ENCODE results near the gene RRAS2.

Gene RRAS2

DNA sequence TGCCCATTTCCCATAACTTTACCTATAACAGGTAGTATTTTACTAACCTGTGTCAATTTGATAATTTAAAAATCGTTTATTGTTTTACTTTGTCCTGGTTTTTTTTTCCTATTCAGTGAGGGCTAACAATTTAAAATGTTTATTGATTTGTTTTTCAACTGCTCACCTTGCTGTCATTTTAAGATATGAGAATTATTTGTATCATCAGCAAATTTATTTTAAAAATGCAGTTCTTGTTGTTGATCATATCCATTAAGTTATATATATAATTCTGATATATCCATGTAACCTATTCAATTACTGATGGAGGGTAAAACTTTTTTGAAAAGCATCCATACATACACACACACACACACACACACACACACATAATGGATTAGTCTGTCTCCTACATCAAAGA lies 24.8 kb downstream of the RRAS2 start:
- TF ChIP-seq, protein P1, sequence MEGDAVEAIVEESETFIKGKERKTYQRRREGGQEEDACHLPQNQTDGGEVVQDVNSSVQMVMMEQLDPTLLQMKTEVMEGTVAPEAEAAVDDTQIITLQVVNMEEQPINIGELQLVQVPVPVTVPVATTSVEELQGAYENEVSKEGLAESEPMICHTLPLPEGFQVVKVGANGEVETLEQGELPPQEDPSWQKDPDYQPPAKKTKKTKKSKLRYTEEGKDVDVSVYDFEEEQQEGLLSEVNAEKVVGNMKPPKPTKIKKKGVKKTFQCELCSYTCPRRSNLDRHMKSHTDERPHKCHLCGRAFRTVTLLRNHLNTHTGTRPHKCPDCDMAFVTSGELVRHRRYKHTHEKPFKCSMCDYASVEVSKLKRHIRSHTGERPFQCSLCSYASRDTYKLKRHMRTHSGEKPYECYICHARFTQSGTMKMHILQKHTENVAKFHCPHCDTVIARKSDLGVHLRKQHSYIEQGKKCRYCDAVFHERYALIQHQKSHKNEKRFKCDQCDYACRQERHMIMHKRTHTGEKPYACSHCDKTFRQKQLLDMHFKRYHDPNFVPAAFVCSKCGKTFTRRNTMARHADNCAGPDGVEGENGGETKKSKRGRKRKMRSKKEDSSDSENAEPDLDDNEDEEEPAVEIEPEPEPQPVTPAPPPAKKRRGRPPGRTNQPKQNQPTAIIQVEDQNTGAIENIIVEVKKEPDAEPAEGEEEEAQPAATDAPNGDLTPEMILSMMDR (IDR thresholded peaks at IDR 0.05; ENCODE audit: extremely low read depth, insufficient read depth, missing control alignments), result no peak
- in situ Hi-C loops (cut with MboI; ENCODE audit: low pct_unique_long_range_greater_than_20kb, low sequenced_read_pairs, unreplicated experiment), result no loop called here
- DNase-seq (ENCODE audit: low spot score), result no peak

DNA sequence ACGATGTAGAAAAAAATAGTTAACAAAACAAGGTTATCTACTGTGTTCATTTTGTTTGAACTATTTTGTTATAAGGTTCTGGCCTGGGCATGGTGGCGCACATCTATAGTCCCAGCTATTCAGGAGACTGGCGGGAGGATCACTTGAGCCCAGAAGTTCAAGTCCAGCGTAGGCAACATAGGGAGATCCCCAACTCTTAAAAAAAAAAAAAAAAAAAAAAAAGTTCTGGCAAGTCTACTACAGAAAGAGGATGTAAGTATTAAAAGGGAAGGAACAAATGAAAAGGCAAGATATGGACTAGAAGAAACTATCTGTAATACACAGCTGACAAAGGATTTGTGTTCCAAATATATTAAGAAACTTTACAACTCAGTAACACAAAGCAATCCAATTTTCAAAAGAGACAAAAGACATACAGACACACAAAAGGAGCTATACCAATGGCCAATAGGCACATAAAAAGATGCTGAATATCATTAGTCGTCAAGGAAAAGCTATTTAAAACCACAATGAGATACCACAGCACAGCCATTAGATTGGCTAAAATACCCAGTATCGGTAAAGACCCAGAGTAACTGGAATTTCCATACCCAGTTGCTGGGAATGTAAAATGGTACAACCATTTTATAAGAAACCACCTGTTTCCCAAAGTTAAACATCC lies 27.4 kb downstream of the RRAS2 start:
- in situ Hi-C loops (cut with MboI; ENCODE audit: low pct_unique_long_range_greater_than_20kb, low sequenced_read_pairs, unreplicated experiment), result no loop called here
- TF ChIP-seq, protein P1 (IDR thresholded peaks at IDR 0.05; ENCODE audit: extremely low read depth, insufficient read depth, missing control alignments), result no peak
- no peak for DNase-seq (ENCODE audit: low spot score)

DNA sequence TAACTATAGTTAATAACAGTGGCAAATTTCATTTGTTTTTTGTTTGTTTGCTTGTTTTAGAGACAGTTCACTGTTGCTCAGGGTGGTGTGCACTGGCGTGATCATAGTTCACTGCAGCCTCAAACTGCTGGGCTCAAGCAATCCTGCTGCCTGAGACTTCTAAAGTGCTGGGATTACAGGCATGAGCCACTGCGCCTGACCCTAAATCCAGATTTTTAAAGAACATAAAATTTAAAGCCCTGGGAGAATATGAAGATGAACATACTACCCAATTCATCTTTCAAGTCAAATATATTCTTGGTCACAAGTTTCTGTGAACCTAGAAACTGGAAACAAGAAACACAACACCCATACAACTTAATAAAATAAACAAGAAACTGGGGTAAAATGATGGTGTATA lies 28.1 kb downstream of the RRAS2 start:
- no peak for DNase-seq (ENCODE audit: low spot score)
- TF ChIP-seq, protein P1 (IDR thresholded peaks at IDR 0.05; ENCODE audit: extremely low read depth, insufficient read depth, missing control alignments), result no peak

DNA sequence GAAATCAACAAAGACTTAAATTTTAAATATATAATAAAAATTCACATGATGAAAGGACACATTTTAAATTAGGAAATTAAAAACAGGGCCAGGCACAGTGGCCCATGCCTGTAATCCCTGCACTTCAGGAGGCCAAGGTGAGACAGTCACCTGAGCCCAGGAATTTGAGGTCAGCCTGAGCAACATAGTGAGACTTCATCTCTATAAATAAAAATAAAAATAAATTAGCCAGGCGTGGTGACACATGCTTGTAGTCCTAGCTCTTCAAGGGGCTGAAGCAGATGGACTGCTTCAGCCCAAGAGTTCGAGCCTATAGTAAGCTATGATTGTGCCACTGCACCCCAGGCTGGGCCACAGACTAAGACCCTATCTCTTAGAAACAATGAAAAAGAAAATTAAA lies 29.3 kb downstream of the RRAS2 start:
- TF ChIP-seq, protein P1 (IDR thresholded peaks at IDR 0.05; ENCODE audit: extremely low read depth, insufficient read depth, missing control alignments), result no peak
- in situ Hi-C loops (cut with MboI; ENCODE audit: low pct_unique_long_range_greater_than_20kb, low sequenced_read_pairs, unreplicated experiment), result no loop called here

More for the DNA sequence above, 28.1 kb downstream of the RRAS2 start:
- in situ Hi-C loops (cut with MboI; ENCODE audit: low pct_unique_long_range_greater_than_20kb, low sequenced_read_pairs, unreplicated experiment), result no loop called here

DNA sequence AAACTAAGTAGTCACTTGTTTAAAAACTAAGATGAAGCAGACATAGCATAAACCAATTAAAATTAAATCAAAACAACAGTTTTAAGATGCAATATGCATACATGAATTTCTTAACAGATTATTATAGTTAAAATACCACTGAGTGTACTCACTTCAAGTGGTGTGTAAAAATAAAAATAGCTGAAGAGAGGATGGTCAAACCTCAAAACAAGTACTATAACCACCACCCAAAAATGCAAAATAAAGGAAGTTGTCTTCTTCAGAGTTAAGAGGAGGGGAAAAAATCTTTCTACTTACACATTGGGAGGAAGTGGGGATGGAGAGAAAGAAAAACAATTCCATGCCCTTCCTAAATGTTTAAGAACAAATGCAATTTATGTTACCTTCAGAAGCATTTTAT lies 31.9 kb downstream of the RRAS2 start:
- TF ChIP-seq, protein P1 (IDR thresholded peaks at IDR 0.05; ENCODE audit: extremely low read depth, insufficient read depth, missing control alignments), result no peak
- in situ Hi-C loops (cut with MboI; ENCODE audit: low pct_unique_long_range_greater_than_20kb, low sequenced_read_pairs, unreplicated experiment), result no loop called here
- no peak for DNase-seq (ENCODE audit: low spot score)

More for the DNA sequence above, 29.3 kb downstream of the RRAS2 start:
- DNase-seq (ENCODE audit: low spot score), result no peak

DNA sequence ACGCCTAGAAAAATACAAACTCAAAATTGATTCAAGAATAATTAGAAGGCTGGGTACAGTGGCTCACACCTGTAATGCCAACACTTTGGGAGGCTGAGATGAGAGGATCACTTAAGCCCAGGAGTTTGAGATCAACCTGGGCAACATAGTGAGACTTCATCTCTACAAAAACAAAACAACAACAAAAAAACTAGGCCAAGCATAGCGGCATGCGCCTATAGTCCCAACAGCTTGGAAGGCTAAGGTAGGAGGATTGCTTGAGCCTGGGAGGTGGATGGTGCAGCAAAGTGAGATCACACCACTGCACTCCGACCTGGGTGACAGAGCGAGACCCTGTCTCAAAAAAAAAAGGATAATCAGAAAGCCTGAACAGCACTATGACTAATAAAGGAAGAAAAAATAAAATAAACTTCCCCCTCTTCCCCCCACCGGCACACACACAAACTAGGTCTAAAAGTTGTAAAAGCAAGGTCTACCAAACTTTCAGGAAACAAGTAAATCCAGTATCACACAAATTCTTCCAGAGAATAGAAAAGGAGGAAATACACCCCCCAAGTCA lies 35.8 kb downstream of the RRAS2 start:
- TF ChIP-seq, protein P1 (IDR thresholded peaks at IDR 0.05; ENCODE audit: extremely low read depth, insufficient read depth, missing control alignments), result no peak
- in situ Hi-C loops (cut with MboI; ENCODE audit: low pct_unique_long_range_greater_than_20kb, low sequenced_read_pairs, unreplicated experiment), result no loop called here
- no peak for DNase-seq (ENCODE audit: low spot score)
